Neural cell (in vitro differentiated cells): ENCODE results near the gene TSPAN18. TPM values are rescaled to one million over a fixed set of nuclear protein-coding genes. Genes with fewer than 3 reads are reported as not detected.

ENCODE experiments used
- H2AFZ ChIP-seq: fragments of 200-600, 300-800 bp; sonication (generic), shearing (Covaris generic); 2 replicates; pipeline ENCODE4 v1.6.0; 2014; ENCODE audit warnings: low read depth, mild to moderate bottlenecking, antibody characterized with exemption, low read length, moderate library complexity
- H3F3A ChIP-seq: fragments of 200-600 bp; shearing (Covaris generic); 2 replicates; pipeline ENCODE4 v1.6.1; 2016; ENCODE audit warnings: mild to moderate bottlenecking, moderate library complexity, mixed read lengths, antibody characterized with exemption, low read length; ENCODE audit not compliant: insufficient read depth, poor library complexity, severe bottlenecking
- H3K27ac ChIP-seq: fragments of 200-600, 300-800 bp; sonication (generic), shearing (Covaris generic); 2 replicates; pipeline ENCODE4 v1.5.1; 2014; ENCODE audit warnings: mild to moderate bottlenecking, low read length, moderate library complexity
- H3K27me3 ChIP-seq: fragments of 300-800, 200-600 bp; sonication (generic), shearing (Covaris generic); 2 replicates; pipeline ENCODE4 v1.6.0; 2014; ENCODE audit warnings: mild to moderate bottlenecking, low read depth, low read length, moderate library complexity; ENCODE audit not compliant: insufficient read depth
- H3K36me3 ChIP-seq: fragments of 300-800, 200-600 bp; sonication (generic), shearing (Covaris generic); 2 replicates; pipeline ENCODE4 v1.5.1; 2014; ENCODE audit warnings: mild to moderate bottlenecking, antibody characterized with exemption, low read length, moderate library complexity; ENCODE audit not compliant: insufficient read depth
- H3K4me2 ChIP-seq: fragments of 300-800, 200-600 bp; sonication (generic), shearing (Covaris generic); 2 replicates; pipeline ENCODE4 v1.6.0; 2014; ENCODE audit warnings: mild to moderate bottlenecking, low read length
- H3K4me3 ChIP-seq: fragments of 300-800, 200-600 bp; sonication (generic), shearing (Covaris generic); 2 replicates; pipeline ENCODE4 v1.5.1; 2014; ENCODE audit warnings: mild to moderate bottlenecking, low read length, moderate library complexity
- H3K79me2 ChIP-seq: fragments of 200-600 bp; shearing (Covaris generic); replicated peaks from 2 replicates; pipeline ENCODE4 v1.6.0; 2014; ENCODE audit warnings: mild to moderate bottlenecking, low read length, moderate library complexity; ENCODE audit not compliant: insufficient read depth
- H3K9ac ChIP-seq: fragments of 300-800, 200-600 bp; sonication (generic), shearing (Covaris generic); 2 replicates; pipeline ENCODE4 v1.6.1; 2016; ENCODE audit warnings: mild to moderate bottlenecking, low read length, mixed read lengths
- H3K9me2 ChIP-seq: fragments of 200-600 bp; shearing (Covaris generic); 2 replicates; pipeline ENCODE4 v1.6.1; 2016; ENCODE audit warnings: mild to moderate bottlenecking, low read length, mixed read lengths; ENCODE audit not compliant: insufficient read depth
- H3K9me3 ChIP-seq: fragments of 200-600, 300-800 bp; sonication (generic), shearing (Covaris generic); 2 replicates; pipeline ENCODE4 v1.6.1; 2016; ENCODE audit warnings: mild to moderate bottlenecking, mixed run types, low read length, moderate library complexity, mixed read lengths
- H4K20me1 ChIP-seq: fragments of 200-600 bp; shearing (Covaris generic); 2 replicates; pipeline ENCODE4 v1.6.1; 2016; ENCODE audit warnings: mild to moderate bottlenecking, mixed run types; ENCODE audit not compliant: insufficient read depth
- CTCF ChIP-seq: fragments of 450-650 bp; IDR thresholded peaks from 2 replicates; pipeline ENCODE4 v1.5.1; 2014; ENCODE audit warnings: antibody characterized with exemption, mild to moderate bottlenecking, moderate library complexity; ENCODE audit not compliant: poor library complexity, severe bottlenecking
- EP300 ChIP-seq: fragments of 450-650 bp; conservative IDR thresholded peaks from 2 replicates; pipeline ENCODE4 v1.6.1; 2014; ENCODE audit warnings: antibody characterized with exemption, mild to moderate bottlenecking, moderate library complexity; ENCODE audit not compliant: poor library complexity, severe bottlenecking
- EZH2 ChIP-seq: fragments of 200-600, 300-800 bp; shearing (Covaris generic), sonication (generic); IDR thresholded peaks from 2 replicates; pipeline ENCODE4 v1.6.1; 2014; ENCODE audit warnings: antibody characterized with exemption, low read length, borderline replicate concordance, mild to moderate bottlenecking; ENCODE audit not compliant: insufficient read depth, poor library complexity, severe bottlenecking
- MXI1 ChIP-seq: fragments of 450-650 bp; conservative IDR thresholded peaks from 2 replicates; pipeline ENCODE4 v1.6.1; 2014; ENCODE audit warnings: antibody characterized with exemption, mild to moderate bottlenecking; ENCODE audit not compliant: poor library complexity, severe bottlenecking
- POLR2AphosphoS5 ChIP-seq: IDR thresholded peaks from 2 replicates; pipeline ENCODE4 v1.6.1; 2012
- RAD21 ChIP-seq: fragments of 450-650 bp; conservative IDR thresholded peaks from 2 replicates; pipeline ENCODE4 v1.6.1; 2014; ENCODE audit warnings: antibody characterized with exemption, mild to moderate bottlenecking, moderate library complexity
- REST ChIP-seq: IDR thresholded peaks from 2 replicates; pipeline ENCODE4 v1.6.1; 2012; ENCODE audit warnings: borderline replicate concordance
- SMC3 ChIP-seq: fragments of 450-650 bp; conservative IDR thresholded peaks from 2 replicates; pipeline ENCODE4 v1.6.1; 2014; ENCODE audit warnings: antibody characterized with exemption, mild to moderate bottlenecking, moderate library complexity; ENCODE audit not compliant: poor library complexity
- TAF1 ChIP-seq: IDR thresholded peaks from 2 replicates; pipeline ENCODE4 v1.6.1; 2012; ENCODE audit warnings: low read depth
- polyA plus RNA-seq: library from polyadenylated mRNA; depleted of rRNA; stranded (reverse); fragments of >200 nt; gene quantifications from 2 replicates; pipeline ENCODE4 v1.2.3, GENCODE V29; 2014

The TSPAN18 gene
- polyA plus RNA-seq, 1 donor from 2014 or later = 8.4 TPM

GRCh38 chr11:44849922-44850321 is 123.2 kb downstream of the TSPAN18 start:
- no peaks in the 10 kb centered on the region for H4K20me1 ChIP-seq
- TF ChIP-seq REST (no peak), EP300 (no peak), RAD21 (no peak), SMC3 (no peak), MXI1 (no peak), EZH2 (no peak), CTCF (no peak), TAF1 (no peak), POLR2AphosphoS5 (no peak)
- no peak overlapping the region for H3K4me3 ChIP-seq
- no peaks in the 10 kb centered on the region for H3K36me3 ChIP-seq
- H3K27ac ChIP-seq = no peak overlapping the region
- no peaks in the 10 kb centered on the region for H3K27me3 ChIP-seq
- H3K9me2 ChIP-seq = no peaks in the 10 kb centered on the region
- H2AFZ ChIP-seq = no peak overlapping the region
- no peaks in the 10 kb centered on the region for H3K79me2 ChIP-seq
- no peaks in the 10 kb centered on the region for H3F3A ChIP-seq
- H3K4me2 ChIP-seq = no peak overlapping the region
- no peaks in the 10 kb centered on the region for H3K9me3 ChIP-seq
- H3K9ac ChIP-seq = no peak overlapping the region

DNA sequence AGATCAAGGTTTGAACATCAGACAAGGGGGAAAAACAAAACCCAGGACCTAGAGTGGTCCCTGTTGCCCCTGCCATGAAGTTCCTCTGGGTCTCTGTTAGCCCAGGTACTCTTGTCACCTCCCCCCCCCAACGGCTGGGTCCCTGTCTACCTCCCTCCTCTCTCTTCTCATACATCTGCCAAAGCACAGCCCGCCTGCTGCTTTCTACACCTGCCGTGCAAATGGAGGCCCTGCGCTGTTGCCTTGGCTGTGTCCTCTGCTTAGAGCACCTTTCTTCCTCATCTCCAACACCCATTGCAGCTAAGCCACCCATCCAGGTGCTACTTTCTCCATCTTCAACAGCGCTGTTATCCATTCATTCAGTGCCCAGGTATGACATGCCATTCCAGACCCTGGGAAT is 124.7 kb downstream of the TSPAN18 start:
- no peaks in the 10 kb centered on the region for H3K27me3 ChIP-seq
- no peaks in the 10 kb centered on the region for H3K9me3 ChIP-seq
- no peaks in the 10 kb centered on the region for H3K79me2 ChIP-seq
- no peak overlapping the region for H3K4me2 ChIP-seq
- TF ChIP-seq REST = no peak
- no peak for TF ChIP-seq TAF1
- TF ChIP-seq SMC3 = no peak
- no peak for TF ChIP-seq CTCF
- no peak for TF ChIP-seq EP300
- no peak for TF ChIP-seq RAD21
- TF ChIP-seq MXI1 = no peak
- no peak for TF ChIP-seq POLR2AphosphoS5
- TF ChIP-seq EZH2 = no peak
- H2AFZ ChIP-seq = no peak overlapping the region
- no peaks in the 10 kb centered on the region for H3K36me3 ChIP-seq
- no peak overlapping the region for H3K9ac ChIP-seq
- no peak overlapping the region for H3K4me3 ChIP-seq
- H4K20me1 ChIP-seq = no peaks in the 10 kb centered on the region
- no peaks in the 10 kb centered on the region for H3K9me2 ChIP-seq
- H3K27ac ChIP-seq = no peak overlapping the region
- H3F3A ChIP-seq = no peaks in the 10 kb centered on the region
